ENCODE measurements around the gene GFM2.
A peak's percentile ranks its signal among the peaks of the same experiment; 100 is the strongest.

GFM2 gene

DNA sequence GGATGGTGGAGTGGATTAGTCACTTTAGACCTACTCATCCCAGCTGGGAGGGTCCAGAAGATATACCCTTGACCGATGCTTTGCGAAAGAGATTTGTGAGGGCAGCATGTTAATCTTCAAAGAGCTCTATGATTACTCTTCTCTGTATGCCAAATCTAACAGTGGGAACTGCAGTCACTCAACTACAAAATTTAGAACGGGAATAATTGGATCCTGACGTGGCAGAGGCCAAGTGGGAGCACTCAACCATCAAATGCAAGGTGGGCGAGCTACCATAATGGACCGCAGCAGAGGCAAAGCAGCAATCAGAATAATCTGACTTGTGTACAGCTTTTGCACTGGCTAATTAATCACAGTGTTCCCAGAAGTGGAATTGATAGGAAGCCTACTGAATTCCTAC is 20.5 kb upstream of the GFM2 start:
- ChIA-PET CTCF (interaction anchor here (1.2 kb wide), 1 partner anchor 21 kb away, joined by 4 read pairs; the partner anchor contains the start of genes GFM2 and NSA2), POLR2A (ENCODE audit: low non-redundant PET) (no interaction called here)
- no peak for DNase-seq (ENCODE audit: low spot score)
- no peak overlapping the region for H3K27ac ChIP-seq
- TF ChIP-seq, protein P1, sequence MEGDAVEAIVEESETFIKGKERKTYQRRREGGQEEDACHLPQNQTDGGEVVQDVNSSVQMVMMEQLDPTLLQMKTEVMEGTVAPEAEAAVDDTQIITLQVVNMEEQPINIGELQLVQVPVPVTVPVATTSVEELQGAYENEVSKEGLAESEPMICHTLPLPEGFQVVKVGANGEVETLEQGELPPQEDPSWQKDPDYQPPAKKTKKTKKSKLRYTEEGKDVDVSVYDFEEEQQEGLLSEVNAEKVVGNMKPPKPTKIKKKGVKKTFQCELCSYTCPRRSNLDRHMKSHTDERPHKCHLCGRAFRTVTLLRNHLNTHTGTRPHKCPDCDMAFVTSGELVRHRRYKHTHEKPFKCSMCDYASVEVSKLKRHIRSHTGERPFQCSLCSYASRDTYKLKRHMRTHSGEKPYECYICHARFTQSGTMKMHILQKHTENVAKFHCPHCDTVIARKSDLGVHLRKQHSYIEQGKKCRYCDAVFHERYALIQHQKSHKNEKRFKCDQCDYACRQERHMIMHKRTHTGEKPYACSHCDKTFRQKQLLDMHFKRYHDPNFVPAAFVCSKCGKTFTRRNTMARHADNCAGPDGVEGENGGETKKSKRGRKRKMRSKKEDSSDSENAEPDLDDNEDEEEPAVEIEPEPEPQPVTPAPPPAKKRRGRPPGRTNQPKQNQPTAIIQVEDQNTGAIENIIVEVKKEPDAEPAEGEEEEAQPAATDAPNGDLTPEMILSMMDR (conservative IDR thresholded peaks at IDR 0.05; ENCODE audit: low read depth): no peak

DNA sequence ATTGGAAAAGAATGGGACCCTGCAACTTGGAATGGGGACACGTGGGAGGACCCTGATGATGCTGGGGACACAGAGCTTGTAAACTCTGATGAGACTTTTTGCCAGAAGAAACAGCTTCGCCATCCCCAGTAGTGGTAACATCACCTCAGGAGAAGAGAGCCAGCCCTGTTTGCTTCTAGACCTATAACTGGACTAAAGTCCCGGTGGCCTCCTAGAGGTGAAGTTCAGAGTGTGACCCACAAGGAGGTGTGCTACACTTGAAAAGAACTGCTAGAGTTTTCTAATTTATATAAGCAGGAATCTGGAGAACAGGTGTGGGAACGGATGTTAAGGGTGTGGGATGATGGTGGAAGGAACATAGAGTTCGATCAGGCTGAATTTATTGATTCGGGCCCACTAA is 19.9 kb upstream of the GFM2 start:
- ChIA-PET CTCF (interaction anchor here (0.6 to 1.2 kb wide), 2 partner anchors 20 to 143 kb away, joined by 3 to 4 read pairs; partner anchors contain the start of genes GFM2 and NSA2), POLR2A (ENCODE audit: low non-redundant PET) (no interaction called here)
- no peak overlapping the region for H3K27ac ChIP-seq
- DNase-seq (ENCODE audit: low spot score): no peak
- TF ChIP-seq, protein P1 (conservative IDR thresholded peaks at IDR 0.05; ENCODE audit: low read depth): no peak

DNA sequence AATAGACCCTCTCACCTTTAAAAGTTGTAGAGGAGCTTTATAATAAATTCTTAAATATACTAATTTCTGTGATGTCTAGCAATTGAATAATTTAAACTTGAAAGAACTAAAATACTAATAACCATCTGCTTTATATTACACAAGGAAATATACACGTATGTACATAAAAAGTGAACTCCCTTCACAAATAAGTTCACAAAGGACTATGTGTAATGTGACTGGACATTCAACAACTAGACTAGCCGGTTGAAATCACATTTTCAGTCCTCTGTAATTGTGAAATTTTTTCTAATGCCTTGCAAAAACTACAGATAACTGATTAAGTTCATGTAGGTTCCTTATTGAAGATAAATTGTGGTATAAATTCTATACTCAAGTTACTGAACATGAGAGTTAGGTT is 11.7 kb upstream of the GFM2 start:
- no peak overlapping the region for H3K27ac ChIP-seq
- no peak for DNase-seq (ENCODE audit: low spot score)
- POLR2A ChIA-PET (ENCODE audit: low non-redundant PET): no interaction called here
- TF ChIP-seq, protein P1 (conservative IDR thresholded peaks at IDR 0.05; ENCODE audit: low read depth): no peak
- CTCF ChIA-PET: no interaction called here

GRCh38 chr5:74772359-74772758 is 5.4 kb upstream of the GFM2 start:
- TF ChIP-seq, protein P1 (conservative IDR thresholded peaks at IDR 0.05; ENCODE audit: low read depth): no peak
- ChIA-PET CTCF (interaction anchor here (0.6 to 0.7 kb wide), 2 partner anchors 470 to 718 kb away, joined by 3 to 8 read pairs; no protein-coding TSS in a partner anchor), POLR2A (ENCODE audit: low non-redundant PET) (interaction anchor here (0.6 kb wide), 1 partner anchor 99 kb away, joined by 4 read pairs; no protein-coding TSS in a partner anchor)
- peak overlapping the region; percentile 34; the same call in 1 of the 2 replicates for H3K27ac ChIP-seq
- no peak for DNase-seq (ENCODE audit: low spot score)

DNA sequence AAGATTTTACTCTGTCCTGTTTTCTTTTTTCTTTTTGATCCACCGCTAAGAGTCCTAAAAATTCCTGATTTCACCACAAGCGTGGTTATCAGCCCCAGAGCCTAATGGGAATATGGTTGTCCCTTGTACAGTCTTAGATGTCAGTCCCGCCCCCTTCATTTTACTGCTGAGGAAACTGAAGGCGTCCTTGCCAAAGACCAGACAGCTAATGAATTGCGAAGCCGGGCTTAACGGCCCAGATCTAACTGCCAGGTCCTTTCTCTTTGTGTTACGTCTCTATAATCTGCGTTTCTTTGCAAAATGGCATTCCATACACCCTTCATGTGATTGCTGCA is 629 bp upstream of the GFM2 start:
- peak; percentile 36 for DNase-seq (ENCODE audit: low spot score)
- ChIA-PET CTCF (interaction anchor here (0.6 to 1.8 kb wide), 4 partner anchors 20 to 100 kb away, joined by 3 to 6 read pairs (median 4); no protein-coding TSS in a partner anchor), POLR2A (ENCODE audit: low non-redundant PET) (no interaction called here)
- TF ChIP-seq, protein P1 (conservative IDR thresholded peaks at IDR 0.05; ENCODE audit: low read depth): no peak
- peak overlapping the region; percentile 94 for H3K27ac ChIP-seq

GRCh38 chr5:74766418-74766848 is 484 bp downstream of the GFM2 start:
- TF ChIP-seq, protein P1 (conservative IDR thresholded peaks at IDR 0.05; ENCODE audit: low read depth): peak; percentile 75
- CTCF ChIA-PET: interaction anchor here (0.6 to 2.0 kb wide), 6 partner anchors 13 to 701 kb away, joined by 3 to 10 read pairs (median 5); no protein-coding TSS in a partner anchor
- peak; percentile 75 for DNase-seq (ENCODE audit: low spot score)
- POLR2A ChIA-PET (ENCODE audit: low non-redundant PET): interaction anchor here (0.7 kb wide), 2 partner anchors 33 to 245 kb away, joined by 3 read pairs; no protein-coding TSS in a partner anchor
- H3K27ac ChIP-seq: peak overlapping the region; percentile 94
